ENCODE results near the gene PTPRE. TPM values are rescaled to one million over a fixed set of nuclear protein-coding genes. Genes with fewer than 3 reads are reported as not detected.

The PTPRE gene
- total RNA-seq, 2 donors from 2014 or later = 6.5 to 8.9 TPM

GRCh38 chr10:128026615-128027300 is 119.9 kb downstream of the PTPRE start:
- no peak overlapping the region for H3K27ac ChIP-seq
- H3K9me3 ChIP-seq = no peaks in the 10 kb centered on the region
- DNase-seq (no peak), ATAC-seq (no peak)
- no peak overlapping the region for H3K4me3 ChIP-seq
- H3K36me3 ChIP-seq (replicated peaks in 1 of 2; ENCODE audit: insufficient read depth in 1 of 2, low read depth in 2 of 2) = no peaks in the 10 kb centered on the region
- H3K27me3 ChIP-seq = no peaks in the 10 kb centered on the region
- WGBS, 2 donors = 61 to 64% methylated on average over 4 of the region's 4 CpGs
- intact Hi-C loops (cut with DNase I) = no loop called here
- TF ChIP-seq POLR2A (IDR thresholded peaks at IDR 0.05) (no peak), CTCF (IDR thresholded peaks at IDR 0.05) (no peak)
- H3K4me1 ChIP-seq = no peaks in the 10 kb centered on the region

GRCh38 chr10:128027306-128027705 is 120.4 kb downstream of the PTPRE start:
- Histone ChIP-seq H3K4me3 (no peak overlapping the region), H3K4me1 (no peaks in the 10 kb centered on the region), H3K9me3 (no peaks in the 10 kb centered on the region), H3K27ac (no peak overlapping the region), H3K27me3 (no peaks in the 10 kb centered on the region), H3K36me3 (replicated peaks in 1 of 2; ENCODE audit: insufficient read depth in 1 of 2, low read depth in 2 of 2) (no peaks in the 10 kb centered on the region)
- 59 to 70% methylated on average over 7 to 8 of the region's 8 CpGs for WGBS, 2 donors
- DNase-seq (peak in 1 of 4 donors; percentile 2), ATAC-seq (no peak)
- intact Hi-C loops (cut with DNase I) = no loop called here
- TF ChIP-seq CTCF (IDR thresholded peaks at IDR 0.05) = no peak
- no peak for TF ChIP-seq POLR2A (IDR thresholded peaks at IDR 0.05)

- TF ChIP-seq POLR2A (IDR thresholded peaks at IDR 0.05) = no peak
- no peak for TF ChIP-seq CTCF (IDR thresholded peaks at IDR 0.05)
- 74% methylated on average over 7 to 17 of the region's 17 CpGs for whole genome bisulfite sequencing, 2 donors
- H3K27me3 ChIP-seq = no peaks in the 10 kb centered on the region
- ATAC-seq (no peak), DNase-seq (peak in 1 of 4 donors; percentile 6)
- intact Hi-C loops (cut with DNase I) = no loop called here
- H3K4me1 ChIP-seq = no peaks in the 10 kb centered on the region
- H3K4me3 ChIP-seq = no peak overlapping the region
- no peaks in the 10 kb centered on the region for H3K36me3 ChIP-seq (replicated peaks in 1 of 2; ENCODE audit: insufficient read depth in 1 of 2, low read depth in 2 of 2)
- no peaks in the 10 kb centered on the region for H3K9me3 ChIP-seq
- H3K27ac ChIP-seq = no peak overlapping the region
Measured at GRCh38 chr10:128027822-128028507, 121.1 kb downstream of the PTPRE start.

GRCh38 chr10:128028508-128029289 is 121.8 kb downstream of the PTPRE start:
- intact Hi-C loops (cut with DNase I) = no loop called here
- 68 to 70% methylated on average over 19 to 23 of the region's 24 CpGs for WGBS, 2 donors
- no peak overlapping the region for H3K27ac ChIP-seq
- no peak for ATAC-seq
- no peaks in the 10 kb centered on the region for H3K9me3 ChIP-seq
- no peak for TF ChIP-seq POLR2A (IDR thresholded peaks at IDR 0.05)
- no peak for TF ChIP-seq CTCF (IDR thresholded peaks at IDR 0.05)
- no peaks in the 10 kb centered on the region for H3K36me3 ChIP-seq (replicated peaks in 1 of 2; ENCODE audit: insufficient read depth in 1 of 2, low read depth in 2 of 2)
- no peak overlapping the region for H3K4me3 ChIP-seq
- DNase-seq = peak in 1 of 4 donors; percentile 5
- no peaks in the 10 kb centered on the region for H3K4me1 ChIP-seq
- no peaks in the 10 kb centered on the region for H3K27me3 ChIP-seq

All from body of pancreas (tissue), 4 donors.